Stomach (tissue), 4 donors: ENCODE measurements around the gene SPDYA.

ENCODE experiments used
- CTCF ChIP-seq, 7 experiments: fragments of 450-650 bp in 4 of 7; fragments of 200-600 bp in 3 of 7; sonication (generic) in 3 of 7; IDR thresholded peaks; one replicate each; pipeline ENCODE4 v1.5.1; 2016 to 2019; ENCODE audit warnings: antibody characterized with exemption in 7 of 7, control low read depth in 2 of 7, mild to moderate bottlenecking in 1 of 7
- EP300 ChIP-seq: sonication (generic); formaldehyde crosslinking; IDR thresholded peaks from one replicate; pipeline ENCODE4 v1.6.1; 2017; ENCODE audit warnings: antibody characterized with exemption
- POLR2A ChIP-seq, 4 donors: fragments of 450-650 bp; IDR thresholded peaks; one replicate each; pipeline ENCODE4 v1.6.1; 2016; ENCODE audit warnings: antibody characterized with exemption in 4 of 4, control low read depth in 2 of 4, mild to moderate bottlenecking in 1 of 4, moderate library complexity in 1 of 4
- POLR2AphosphoS5 ChIP-seq, 3 donors: sonication (generic); formaldehyde crosslinking; IDR thresholded peaks; one replicate each; pipeline ENCODE4 v1.6.1; 2016; ENCODE audit warnings: antibody characterized with exemption in 3 of 3

GRCh38 chr2:28871620-28872019 is 61.0 kb downstream of the SPDYA start:
- TF ChIP-seq CTCF (IDR thresholded peaks at IDR 0.05) (no peak), POLR2A (IDR thresholded peaks at IDR 0.05) (no peak), POLR2AphosphoS5 (IDR thresholded peaks at IDR 0.05) (no peak), EP300 (no peak)
